ENCODE measurements around the gene CCDC174.

The CCDC174 gene

DNA sequence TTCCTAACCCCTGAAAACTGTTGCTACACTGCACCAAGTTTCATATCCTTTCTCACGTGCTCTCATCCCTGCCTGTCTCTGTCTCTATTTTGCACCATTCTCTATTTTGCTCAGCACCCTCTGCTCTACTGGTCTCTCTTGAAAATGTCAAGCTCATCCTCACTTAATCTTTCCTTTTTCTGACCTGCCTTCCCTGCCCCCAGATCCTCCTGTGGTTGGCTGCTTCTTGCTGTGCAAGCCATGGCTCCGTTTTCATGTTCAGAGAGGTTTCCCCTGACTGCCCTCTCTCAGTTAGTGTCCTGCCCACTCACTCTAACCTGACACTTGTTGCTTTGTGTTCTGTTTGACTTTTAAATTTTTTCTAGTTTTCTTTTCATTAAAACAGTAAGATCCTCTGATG lies 6.0 kb downstream of the CCDC174 start:
- no peak for DNase-seq

DNA sequence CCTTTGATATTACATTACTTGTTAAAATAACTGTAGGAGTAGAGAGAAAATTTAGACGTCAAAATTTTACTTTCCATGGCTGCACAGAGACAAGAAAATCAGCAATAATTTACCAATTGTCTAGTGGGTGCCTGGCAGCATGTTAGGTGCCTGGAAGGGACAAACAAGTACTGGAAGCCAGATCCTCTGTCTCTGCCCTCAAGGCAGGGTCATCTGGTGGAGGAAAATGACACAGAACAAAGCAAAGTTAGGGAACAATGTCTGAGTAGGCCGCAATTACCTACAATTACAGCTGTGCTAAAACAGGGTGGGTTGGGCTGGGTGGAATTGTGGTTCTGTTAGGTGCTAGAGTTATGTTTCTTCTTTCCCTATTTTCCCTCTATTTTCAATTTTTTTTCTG lies 7.4 kb downstream of the CCDC174 start:
- DNase-seq: no peak

DNA sequence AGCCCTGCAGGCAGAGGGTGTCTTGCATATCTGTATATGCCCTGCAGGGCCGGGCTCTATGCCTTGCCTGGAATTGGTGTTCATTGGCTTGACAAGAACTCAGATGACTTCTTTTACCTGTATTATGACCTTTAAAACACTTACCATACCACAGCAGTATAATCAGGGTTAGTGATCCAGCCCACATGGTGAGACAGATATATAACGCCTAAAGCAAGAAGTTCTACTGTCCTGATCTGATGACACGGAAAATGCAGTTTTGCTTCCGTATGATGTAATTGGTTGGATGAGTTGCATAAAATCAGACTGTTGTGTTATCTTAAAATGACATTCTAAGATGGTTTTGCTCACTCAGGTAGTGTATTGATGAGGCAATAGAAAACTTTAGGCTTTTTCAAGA lies 9.4 kb downstream of the CCDC174 start:
- no peak for DNase-seq

DNA sequence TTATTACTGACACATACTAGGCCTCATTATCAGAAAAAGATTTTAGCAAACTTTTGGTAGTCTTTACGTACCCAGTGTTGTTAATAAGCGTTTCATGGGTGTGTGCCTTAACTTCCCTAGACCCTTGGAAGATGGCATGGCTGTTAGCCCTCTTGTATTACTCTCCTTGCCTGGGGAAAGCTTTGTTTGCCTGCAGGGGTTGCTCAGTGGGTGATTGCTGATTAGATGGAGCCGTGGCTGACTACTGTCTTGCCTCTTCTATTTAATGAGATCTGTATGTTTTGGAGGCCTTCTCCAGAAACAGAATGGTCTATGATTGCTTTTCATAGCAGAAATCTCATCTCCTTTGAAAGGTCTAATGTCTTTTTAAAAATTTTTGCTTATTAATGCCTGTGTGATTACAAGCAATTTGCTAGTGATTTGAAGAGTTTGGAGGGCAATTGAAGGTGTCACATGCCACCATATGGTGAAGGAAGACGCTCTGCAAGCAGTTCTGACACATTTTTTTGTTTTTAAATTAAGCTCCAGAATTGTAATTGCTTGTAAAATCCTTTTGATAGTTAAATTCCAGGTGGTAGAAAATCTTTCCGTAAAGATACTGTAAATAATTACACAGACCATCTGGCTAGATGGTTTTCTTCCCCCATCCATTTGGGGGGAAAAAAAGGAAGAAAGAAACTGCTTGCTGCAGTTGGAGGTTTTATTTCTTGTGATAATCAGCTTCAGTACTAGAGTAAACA lies 12.0 kb downstream of the CCDC174 start:
- no peak for DNase-seq

DNA sequence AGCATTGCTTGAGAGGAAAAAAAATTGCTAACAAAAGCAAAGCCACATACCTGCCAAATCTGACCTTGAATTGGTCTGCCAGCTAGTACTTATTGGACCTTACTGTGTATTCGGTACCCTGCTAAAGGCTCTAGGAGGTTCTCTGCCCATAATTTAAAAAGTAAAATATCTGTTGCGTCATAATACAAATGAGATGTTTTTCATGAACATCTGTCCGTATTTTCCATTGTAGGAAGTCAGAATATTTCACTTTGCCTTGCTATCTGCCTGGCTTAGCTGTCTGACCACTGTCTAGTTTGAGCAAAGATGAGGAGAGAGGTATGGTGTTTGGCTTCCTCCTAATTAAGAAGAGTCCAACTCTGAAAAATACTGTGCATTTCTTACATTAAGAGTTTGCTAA lies 12.6 kb downstream of the CCDC174 start:
- DNase-seq: no peak

DNA sequence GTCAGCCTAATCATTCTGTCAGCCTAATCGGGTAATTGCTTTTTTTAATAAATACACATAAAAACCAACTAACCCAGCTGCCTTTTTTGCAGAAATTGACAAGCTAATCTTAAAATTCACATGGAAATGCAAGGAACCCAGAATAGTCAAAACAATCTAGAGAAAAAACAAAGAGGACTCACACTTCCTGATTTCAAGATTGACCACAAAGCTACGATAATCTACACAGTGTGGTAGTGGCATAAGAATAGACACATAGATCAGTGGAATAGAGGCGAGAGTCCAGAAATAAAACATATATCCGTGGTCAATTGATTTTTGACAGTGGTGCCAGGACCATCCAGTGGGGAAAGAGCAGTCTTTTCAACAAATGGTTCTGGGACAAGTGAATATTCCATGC lies 21.0 kb downstream of the CCDC174 start:
- no peak for DNase-seq

DNA sequence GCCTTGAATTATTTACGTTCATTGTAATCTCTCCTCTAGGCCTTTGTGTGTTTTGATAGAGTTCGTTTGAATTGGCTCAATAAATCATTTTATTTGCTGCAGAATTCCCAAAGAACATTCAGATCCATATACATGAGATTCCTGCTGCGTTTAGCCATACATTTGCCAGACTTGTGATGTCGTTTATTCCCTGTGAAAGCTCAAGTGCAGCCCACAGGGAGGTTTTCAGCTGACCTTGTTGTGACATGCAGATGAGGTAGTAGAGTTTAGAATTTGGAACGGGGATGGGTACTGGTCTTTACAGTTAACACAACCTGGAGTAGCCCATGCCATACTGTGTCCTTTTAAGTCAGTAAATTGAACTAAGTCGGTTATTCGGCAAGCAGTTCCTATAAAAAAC lies 23.3 kb downstream of the CCDC174 start, which contains the start of gene C3orf20:
Gene C3orf20 (plus strand): TSS at position 301 of the 400 bp plus-strand sequence. CDS start 7,573 bp downstream, outside the sequence.
- DNase-seq: no peak

DNA sequence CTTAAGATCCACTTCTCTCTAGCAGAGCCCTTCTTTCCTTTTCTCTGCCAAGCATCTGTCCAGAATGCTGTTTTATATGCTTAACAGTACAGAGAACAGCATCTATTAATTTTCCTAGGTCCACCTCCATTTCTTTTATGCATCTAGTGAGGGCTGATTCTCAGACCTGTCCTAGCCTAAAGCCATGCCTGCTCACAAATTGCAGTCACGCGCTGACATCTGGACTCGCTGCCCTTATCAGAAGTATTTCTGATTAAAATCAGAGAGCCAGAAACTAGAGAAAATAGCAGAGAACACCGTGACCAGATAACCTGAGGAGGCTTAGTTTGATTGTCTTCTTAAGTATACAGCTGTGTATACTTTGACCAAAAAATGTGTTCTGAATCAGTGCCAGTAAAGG lies 25.3 kb downstream of the CCDC174 start:
- no peak for DNase-seq

DNA sequence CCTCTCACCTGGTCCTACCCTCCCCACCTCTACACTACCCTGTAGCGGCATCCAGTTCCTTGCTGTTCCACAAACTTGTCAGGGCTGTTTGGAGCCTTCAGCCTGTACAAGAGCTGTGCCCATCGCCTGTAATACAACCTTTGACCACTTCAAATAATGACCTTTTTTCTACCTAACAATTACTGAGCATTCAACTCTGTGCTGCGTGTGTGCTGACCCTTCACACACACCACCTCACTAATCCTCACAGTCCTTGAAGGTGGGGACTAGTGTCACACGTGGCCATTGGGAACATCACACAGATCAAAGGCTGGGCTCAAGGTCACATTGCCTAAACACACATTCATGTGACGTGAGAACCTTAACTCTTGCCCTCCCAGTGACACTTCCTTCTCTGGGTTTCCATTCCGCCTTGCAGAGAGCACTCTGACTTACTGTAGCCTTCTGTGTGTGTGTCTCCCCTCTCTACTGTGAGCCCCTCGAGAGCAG lies 26.5 kb downstream of the CCDC174 start:
- DNase-seq: no peak

DNA sequence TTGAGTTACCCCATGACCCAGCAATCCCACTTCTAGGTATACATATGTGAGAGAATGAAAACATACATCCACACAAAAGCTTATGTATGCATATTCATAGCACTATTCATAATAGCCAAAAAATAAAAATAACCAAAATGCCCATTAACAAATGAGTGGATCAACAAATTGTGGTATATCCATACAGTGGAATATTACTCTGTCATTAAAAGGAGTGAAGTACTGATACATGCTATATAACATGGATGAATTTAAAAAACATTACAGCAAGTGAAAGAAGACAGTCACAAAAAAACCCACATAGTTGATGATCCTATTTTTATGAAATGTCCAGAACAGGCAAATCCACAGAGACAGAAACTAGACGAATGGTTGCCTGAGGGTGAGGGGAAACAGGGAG lies 28.6 kb downstream of the CCDC174 start:
- no peak for DNase-seq

DNA sequence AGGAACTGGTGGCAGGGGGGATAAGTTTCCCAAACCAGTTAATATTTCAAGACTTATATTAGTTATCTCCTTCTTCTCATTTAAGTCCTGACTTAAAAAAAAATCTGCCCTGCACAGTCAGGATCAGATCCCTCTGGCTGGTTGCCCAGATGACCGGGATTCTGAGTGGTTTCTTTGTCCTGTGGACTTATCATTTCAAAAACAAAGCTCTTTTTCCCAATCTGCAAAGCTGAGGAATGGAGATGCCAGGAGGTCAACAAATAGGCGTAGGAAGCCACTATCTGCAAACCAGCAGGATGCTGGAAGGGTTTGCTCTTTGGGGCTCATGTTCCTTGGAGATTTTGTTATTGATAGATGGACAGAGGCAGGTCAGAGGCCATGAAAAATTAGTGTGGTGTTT lies 29.2 kb downstream of the CCDC174 start:
- no peak for DNase-seq

DNA sequence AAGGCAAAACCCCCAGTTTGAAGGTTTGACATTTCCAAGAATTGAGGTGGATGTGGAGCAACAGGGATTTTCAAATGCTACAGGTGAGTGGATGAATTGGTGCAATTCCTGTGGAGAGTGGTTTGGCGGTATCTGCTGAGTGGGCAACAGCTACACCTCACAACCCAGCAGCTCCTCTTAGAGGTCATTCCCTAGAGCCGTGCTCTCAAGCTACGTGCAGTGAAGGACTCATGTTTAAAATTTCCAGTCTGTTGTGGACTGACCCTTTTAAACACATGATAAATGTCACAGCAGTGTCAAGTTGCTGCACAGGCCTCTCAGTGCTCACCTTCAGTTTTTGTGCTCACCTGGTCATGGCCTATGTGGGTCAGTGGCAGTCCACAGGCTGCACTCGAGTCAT lies 32.9 kb downstream of the CCDC174 start:
- no peak for DNase-seq

DNA sequence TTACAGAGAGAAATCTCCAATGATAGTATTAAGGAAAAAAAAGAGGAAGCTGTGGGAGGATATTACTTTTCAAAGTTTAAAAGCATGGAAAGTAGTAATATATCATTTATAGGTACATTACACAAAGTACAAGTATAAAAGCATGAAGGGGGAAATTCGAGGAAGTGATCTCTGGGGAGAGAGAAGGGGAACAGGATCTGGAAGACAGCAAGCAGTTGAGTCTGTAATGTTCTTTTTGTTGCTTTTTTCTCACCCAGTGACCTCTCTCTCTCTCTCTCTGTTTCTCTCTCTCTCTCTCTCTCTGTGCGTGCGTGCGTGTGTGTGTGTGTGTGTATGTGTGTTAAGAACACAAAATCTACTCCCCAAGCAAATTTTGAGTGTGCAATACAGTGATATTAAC lies 33.6 kb downstream of the CCDC174 start:
- DNase-seq: no peak

DNA sequence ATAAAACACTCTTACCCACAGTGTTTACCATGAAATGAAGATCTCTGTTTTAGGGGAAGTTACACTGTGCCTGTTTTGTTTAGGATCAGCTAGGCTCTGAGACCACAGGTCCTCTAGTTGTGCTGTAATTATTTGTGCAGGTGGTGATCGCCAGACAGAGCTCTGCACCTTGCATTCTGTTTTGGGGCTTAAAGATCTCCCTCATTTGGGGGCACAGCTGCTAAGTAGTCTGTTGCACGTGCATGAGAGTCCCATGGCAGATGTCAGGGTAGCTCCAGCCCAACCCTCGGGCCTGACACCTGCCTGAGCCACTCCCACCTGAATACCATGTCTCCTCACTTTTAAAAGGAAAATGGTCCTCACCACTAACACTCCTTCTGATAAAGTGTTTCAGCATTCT lies 35.8 kb downstream of the CCDC174 start:
- DNase-seq: no peak

DNA sequence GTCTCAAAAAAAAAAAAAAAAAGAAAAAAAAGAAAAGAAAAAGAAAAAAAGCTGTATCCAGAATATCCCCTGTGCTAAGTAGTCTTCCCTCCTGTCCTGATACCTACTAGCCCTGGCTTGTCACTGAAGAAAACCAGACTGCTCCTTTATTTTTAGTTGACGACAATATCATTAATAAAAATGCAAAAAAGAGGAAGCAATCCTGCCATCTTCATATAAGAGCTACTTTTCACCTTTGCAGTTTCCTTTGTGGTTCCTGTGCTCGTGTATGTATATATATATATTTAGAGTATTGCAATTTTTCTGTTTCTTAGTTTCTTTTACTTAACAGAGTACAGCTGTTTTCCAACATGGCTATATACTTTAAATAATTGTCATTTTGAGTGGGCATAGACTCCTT lies 37.0 kb downstream of the CCDC174 start:
- no peak for DNase-seq

DNA sequence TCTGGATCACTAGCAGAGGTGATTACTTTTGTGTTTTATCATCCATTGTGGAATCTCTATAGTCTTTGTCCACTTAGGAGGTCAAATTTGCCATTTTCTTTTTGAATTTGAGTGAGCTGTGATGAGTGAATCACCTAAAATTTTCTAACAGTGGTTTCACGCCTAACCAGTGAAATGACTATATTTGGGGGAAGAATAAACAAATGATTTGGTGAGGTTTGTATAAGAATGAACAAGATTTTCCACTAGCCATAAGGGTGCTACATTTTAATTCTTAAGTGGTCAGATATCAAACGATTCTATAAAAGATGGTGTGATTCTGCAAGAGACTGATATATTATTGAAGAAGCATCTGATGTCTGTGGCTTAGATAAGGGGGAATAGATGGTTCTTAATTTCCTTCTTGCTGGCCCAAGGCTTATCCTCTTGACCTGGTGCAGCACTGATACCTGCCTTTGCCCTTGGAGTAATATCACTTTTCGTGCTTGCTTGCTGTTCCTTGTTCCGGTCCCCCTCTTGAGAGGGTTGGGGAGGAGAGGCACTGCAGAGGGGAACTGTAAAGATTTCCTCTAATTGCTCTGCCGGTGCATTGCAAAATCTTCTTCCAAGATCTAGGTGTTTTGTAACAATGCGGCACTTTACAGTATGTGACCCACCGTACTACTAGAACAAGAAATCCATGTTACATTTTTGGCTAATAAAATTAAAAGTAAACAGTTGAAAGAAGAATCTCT lies 37.9 kb downstream of the CCDC174 start:
- no peak for DNase-seq

DNA sequence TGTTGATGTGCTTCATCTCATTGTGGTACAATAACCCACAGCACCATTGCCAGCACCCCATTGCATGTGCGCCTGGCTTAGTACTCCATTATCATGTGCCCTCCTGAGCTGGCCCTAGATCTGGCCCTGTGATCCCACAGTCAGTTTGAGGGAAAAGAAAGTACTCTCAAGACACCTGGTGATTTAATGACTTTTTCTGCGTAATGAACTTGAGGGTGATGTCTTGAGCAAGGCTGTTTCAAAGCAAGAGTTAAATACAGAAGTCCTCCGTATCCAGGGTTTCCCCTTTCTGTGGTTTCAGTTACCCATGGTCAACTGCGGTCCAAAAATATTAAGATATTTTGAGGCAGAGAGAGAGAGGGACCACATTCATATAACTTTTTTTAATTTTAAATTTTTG lies 39.7 kb downstream of the CCDC174 start:
- no peak for DNase-seq

DNA sequence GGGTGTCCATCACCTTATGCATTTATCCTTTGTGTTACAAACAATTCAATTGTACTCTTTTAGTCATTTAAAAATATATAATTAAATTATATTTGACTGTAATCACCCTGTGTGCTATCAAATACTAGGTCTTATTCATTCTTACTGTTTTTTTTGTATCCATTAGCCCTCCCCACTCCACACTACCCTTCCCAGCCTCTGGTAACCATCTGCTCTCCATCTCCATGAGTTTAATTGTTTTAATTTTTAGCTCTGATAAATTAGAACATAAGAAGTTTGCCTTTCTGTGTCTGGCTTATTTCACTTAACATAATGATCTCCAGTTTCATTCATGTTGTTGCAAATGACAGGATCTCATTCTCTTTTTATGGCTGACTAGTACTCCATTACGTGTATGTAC lies 40.2 kb downstream of the CCDC174 start:
- DNase-seq: no peak

DNA sequence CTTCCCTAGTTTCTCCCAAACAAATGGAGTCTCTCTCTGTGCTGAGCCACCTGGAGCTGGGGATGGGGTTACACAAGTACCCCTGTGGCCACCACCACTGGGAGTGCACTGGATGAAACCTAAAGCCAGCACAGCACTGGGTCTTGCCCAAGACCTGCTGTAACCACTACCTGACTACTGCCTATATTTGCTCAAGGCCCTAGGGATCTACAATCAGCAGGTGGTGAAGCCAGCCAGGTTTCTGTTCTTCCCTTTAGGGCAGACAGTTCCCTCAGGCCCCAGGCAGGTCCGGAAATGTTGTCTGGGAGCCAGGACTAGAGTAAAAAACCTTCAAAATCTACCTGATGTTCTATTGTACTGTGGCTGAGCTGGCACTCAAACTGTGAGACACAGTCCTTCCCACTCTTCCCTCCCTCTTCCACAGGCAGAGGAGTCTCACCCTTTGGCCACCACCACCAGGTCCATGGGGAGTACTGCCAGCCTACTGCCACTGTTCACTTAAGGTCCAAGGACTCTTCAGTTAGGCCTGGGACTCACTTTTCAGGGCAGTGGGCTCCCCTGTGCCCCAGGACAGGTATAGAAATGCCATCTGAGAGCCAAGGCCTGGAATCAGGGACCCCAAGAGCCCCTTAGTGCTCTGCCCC lies 47.2 kb downstream of the CCDC174 start:
- DNase-seq: no peak

DNA sequence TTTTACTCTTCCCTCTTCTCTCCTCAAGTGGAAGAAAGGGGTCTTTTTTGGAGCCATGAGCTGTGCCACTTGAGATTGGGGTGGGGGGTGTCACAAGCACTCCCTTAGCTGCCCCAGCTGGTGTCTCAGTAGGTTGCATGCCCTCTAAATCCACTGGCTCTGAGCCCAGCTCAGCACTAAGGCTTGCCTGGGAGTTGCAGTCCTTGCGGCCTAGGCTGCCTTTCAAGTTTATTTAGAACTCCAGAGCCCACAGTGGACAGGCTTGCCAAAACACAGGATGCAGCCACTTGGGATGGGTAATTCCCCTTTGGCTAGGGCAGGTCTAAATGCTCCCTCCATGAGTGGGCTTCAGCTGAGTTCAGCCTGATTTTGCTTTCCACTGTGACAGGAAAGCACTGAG lies 48.1 kb downstream of the CCDC174 start:
- peak; percentile 35 for DNase-seq

DNA sequence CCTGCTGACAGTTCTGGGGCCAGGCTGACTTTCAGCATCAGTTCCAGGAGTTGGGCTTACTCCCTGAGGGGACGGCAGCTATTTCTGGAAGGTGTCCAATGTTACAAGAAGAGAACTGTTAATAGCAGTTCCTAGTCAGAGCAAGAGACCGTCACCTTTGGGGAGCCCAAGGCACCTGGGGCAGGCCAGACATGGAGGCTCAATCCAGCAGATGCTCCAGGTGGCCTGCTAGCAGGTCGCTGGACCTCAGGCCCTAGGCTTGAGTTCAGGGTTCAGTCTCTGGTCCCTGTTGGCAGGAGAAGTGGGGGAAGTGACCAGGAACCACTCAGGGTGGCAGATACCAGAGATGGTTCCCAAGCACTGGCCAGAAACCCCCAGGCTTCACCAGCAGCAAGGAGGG lies 49.3 kb downstream of the CCDC174 start:
- no peak for DNase-seq

DNA sequence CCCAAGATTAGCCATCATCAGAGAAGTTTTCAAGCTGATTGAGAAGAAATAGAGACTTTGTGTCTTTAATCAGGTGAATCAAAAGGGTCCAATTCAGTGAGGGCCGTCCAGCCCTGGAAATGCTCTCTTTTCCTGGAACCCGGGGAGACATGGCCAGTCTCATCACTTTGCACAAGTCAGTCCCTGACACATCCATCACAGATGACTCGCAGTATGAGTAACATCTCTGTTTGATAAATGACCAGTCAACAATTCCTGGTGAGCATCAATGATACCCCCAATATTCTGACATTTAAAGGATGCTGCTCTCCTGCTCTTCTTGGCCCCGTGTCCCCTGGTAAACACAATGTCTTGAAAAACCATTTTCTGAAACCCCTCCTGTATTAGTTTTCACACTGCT lies 50.1 kb downstream of the CCDC174 start:
- DNase-seq: no peak

DNA sequence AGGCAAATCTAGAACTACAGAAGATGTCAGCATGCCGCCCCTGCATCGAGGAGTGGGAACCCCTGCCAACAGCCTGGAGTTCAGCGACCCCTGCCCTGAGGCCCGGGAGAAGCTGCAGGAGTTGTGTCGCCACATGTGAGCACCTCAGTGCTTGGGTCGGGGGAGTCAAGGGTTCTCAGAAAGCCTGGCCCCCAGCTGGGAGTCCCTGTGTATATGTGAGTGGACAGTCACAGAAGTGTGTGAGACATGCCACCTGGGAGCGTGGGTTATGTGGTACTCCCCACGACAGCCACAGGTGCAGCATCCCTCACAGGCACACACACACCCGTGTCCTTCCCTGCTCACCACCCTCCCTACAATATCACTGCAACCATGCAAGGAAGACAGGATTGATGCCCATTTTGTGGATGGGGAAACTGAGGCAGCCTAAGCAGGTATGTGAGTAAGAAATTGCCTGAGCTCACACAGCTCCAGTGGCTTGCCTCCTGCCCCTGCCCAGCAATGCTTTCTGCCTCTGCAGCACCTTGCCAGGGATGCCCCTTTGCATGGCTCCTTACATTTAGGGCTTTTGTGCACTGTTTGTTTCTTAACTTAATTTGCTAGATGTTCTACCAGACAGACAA lies 51.7 kb downstream of the CCDC174 start:
- no peak for DNase-seq
